ENCODE data around the gene GRM4.
A peak's percentile ranks its signal among the peaks of the same experiment; 100 is the strongest.

Gene GRM4

GRCh38 chr6:33976437-33977360, 169.2 kb downstream of the GRM4 start:
- Histone ChIP-seq H3K9me3 (ENCODE audit: severe bottlenecking) (no peaks in the 10 kb centered on the region), H3K27me3 (ENCODE audit: insufficient read depth, low read depth, severe bottlenecking) (no peaks in the 10 kb centered on the region), H3K4me3 (ENCODE audit: low read depth, low read length) (no peak overlapping the region), H3K36me3 (no peaks in the 10 kb centered on the region), H3K27ac (no peak overlapping the region)
- DNase-seq, result peak; percentile 11
- TF ChIP-seq, protein P1, sequence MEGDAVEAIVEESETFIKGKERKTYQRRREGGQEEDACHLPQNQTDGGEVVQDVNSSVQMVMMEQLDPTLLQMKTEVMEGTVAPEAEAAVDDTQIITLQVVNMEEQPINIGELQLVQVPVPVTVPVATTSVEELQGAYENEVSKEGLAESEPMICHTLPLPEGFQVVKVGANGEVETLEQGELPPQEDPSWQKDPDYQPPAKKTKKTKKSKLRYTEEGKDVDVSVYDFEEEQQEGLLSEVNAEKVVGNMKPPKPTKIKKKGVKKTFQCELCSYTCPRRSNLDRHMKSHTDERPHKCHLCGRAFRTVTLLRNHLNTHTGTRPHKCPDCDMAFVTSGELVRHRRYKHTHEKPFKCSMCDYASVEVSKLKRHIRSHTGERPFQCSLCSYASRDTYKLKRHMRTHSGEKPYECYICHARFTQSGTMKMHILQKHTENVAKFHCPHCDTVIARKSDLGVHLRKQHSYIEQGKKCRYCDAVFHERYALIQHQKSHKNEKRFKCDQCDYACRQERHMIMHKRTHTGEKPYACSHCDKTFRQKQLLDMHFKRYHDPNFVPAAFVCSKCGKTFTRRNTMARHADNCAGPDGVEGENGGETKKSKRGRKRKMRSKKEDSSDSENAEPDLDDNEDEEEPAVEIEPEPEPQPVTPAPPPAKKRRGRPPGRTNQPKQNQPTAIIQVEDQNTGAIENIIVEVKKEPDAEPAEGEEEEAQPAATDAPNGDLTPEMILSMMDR (IDR thresholded peaks at IDR 0.05; ENCODE audit: low read depth, low read length), result no peak

DNA sequence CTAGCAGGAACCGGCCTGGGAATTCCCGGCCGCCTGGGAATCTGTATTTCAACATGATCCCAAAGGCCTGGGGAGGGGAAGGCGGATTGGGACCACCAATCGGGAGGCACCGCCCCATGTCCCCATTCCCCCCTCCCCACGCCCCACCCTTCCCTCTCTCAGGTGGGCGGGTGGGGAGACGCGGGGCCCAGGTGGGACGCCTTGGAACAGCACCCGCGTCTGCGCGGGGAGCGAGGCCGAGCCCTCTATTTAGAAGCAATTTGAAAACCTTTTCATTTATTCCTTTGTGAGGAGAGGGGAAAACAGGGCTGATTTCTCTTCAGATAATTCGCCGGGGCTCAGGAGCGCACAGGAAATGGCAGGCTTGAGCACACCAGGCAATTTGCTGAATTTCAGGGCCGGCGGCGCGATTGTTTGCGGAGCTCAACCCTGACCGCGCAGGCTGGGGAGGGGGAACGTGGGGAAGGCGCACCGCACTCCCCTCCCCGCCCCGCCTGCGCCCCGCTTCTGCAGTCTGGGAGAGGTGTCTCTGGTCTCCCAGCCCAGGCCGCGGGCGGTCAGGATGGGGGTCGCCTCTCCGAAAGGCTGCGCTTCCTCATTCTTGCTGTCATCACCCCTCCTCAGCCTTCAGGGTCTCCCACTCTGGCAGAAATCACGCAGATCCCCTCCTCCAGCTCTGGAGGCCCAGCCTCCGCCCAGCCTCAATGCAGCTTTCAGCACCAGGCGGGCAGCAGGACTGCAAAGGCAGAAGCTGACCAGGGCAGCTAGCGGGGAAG, 170.0 kb downstream of the GRM4 start:
- H3K36me3 ChIP-seq, result no peaks in the 10 kb centered on the region
- H3K27ac ChIP-seq, result no peak overlapping the region
- no peaks in the 10 kb centered on the region for H3K9me3 ChIP-seq (ENCODE audit: severe bottlenecking)
- no peaks in the 10 kb centered on the region for H3K27me3 ChIP-seq (ENCODE audit: insufficient read depth, low read depth, severe bottlenecking)
- H3K4me3 ChIP-seq (ENCODE audit: low read depth, low read length), result no peak overlapping the region
- TF ChIP-seq, protein P1 (IDR thresholded peaks at IDR 0.05; ENCODE audit: low read depth, low read length), result no peak
- peak; percentile 12 for DNase-seq

GRCh38 chr6:33974471-33974870, 171.4 kb downstream of the GRM4 start:
- Histone ChIP-seq H3K9me3 (ENCODE audit: severe bottlenecking) (no peaks in the 10 kb centered on the region), H3K27ac (no peak overlapping the region), H3K4me3 (ENCODE audit: low read depth, low read length) (no peak overlapping the region), H3K27me3 (ENCODE audit: insufficient read depth, low read depth, severe bottlenecking) (no peaks in the 10 kb centered on the region), H3K36me3 (no peaks in the 10 kb centered on the region)
- DNase-seq, result no peak
- TF ChIP-seq, protein P1 (IDR thresholded peaks at IDR 0.05; ENCODE audit: low read depth, low read length), result no peak

GRCh38 chr6:33974030-33974429, 171.9 kb downstream of the GRM4 start:
- no peaks in the 10 kb centered on the region for H3K27me3 ChIP-seq (ENCODE audit: insufficient read depth, low read depth, severe bottlenecking)
- peak; percentile 3 for DNase-seq
- no peaks in the 10 kb centered on the region for H3K9me3 ChIP-seq (ENCODE audit: severe bottlenecking)
- H3K27ac ChIP-seq, result no peak overlapping the region
- no peak overlapping the region for H3K4me3 ChIP-seq (ENCODE audit: low read depth, low read length)
- no peaks in the 10 kb centered on the region for H3K36me3 ChIP-seq
- TF ChIP-seq, protein P1 (IDR thresholded peaks at IDR 0.05; ENCODE audit: low read depth, low read length), result no peak

DNA sequence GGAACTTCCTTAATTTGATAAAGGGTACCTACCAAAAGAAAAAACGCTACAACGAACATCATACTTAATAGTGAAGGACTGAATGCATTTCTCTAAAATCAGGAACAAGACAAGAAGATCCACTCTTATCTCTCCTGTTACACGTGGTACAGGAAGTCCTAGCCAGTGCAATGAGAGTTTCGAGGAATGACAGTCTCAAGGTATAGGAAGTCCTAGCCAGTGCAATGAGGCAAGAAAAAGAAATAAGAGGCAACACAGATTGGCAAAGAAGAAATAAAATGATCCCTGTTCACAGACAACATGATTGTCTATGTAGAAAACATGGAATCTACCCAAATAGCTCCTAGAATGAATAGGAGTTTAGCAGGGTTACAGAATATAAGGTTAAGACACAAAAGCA, 174.3 kb downstream of the GRM4 start:
- Histone ChIP-seq H3K27ac (no peak overlapping the region), H3K27me3 (ENCODE audit: insufficient read depth, low read depth, severe bottlenecking) (no peaks in the 10 kb centered on the region), H3K36me3 (no peaks in the 10 kb centered on the region), H3K4me3 (ENCODE audit: low read depth, low read length) (no peak overlapping the region), H3K9me3 (ENCODE audit: severe bottlenecking) (no peaks in the 10 kb centered on the region)
- TF ChIP-seq, protein P1 (IDR thresholded peaks at IDR 0.05; ENCODE audit: low read depth, low read length), result no peak
- no peak for DNase-seq
